Epithelial cell of proximal tubule (primary cell): ENCODE results near the gene PTH1R. TPM values are rescaled to one million over a fixed set of nuclear protein-coding genes. Genes with fewer than 3 reads are reported as not detected.

Experiments
- DNase-seq: peaks from one replicate; pipeline ENCODE4 v3.0.0-alpha.2; 2011; ENCODE audit warnings: low read depth
- H3K4me3 ChIP-seq: 2 replicates; pipeline ENCODE4 v1.5.1; 2011; ENCODE audit warnings: low read depth, mild to moderate bottlenecking, low read length
- CTCF ChIP-seq: conservative IDR thresholded peaks from 2 replicates; pipeline ENCODE4 v1.5.1; 2012; ENCODE audit warnings: low read depth, mild to moderate bottlenecking, low read length
- total RNA-seq: library from RNA; depleted of rRNA; stranded (reverse); fragments of >200 nt; gene quantifications from 2 replicates; pipeline ENCODE4 v1.2.3, GENCODE V29; 2015

The PTH1R gene
- total RNA-seq, 1 donor from 2014 or later = 11.5 TPM

- DNase-seq = no peak
- no peak overlapping the region for H3K4me3 ChIP-seq
- TF ChIP-seq CTCF = no peak
Measured at GRCh38 chr3:46870651-46871050, 6.9 kb upstream of the PTH1R start.

GRCh38 chr3:46871222-46871621 lies 6.3 kb upstream of the PTH1R start:
- DNase-seq = no peak
- TF ChIP-seq CTCF = no peak
- no peak overlapping the region for H3K4me3 ChIP-seq

- DNase-seq = no peak
Measured at GRCh38 chr3:46873521-46873920, 4.0 kb upstream of the PTH1R start.

GRCh38 chr3:46874430-46874829 lies 3.1 kb upstream of the PTH1R start:
- no peak for DNase-seq
- TF ChIP-seq CTCF = no peak
- H3K4me3 ChIP-seq = no peak overlapping the region

More at GRCh38 chr3:46873521-46873920, 4.0 kb upstream of the PTH1R start:
- no peak for TF ChIP-seq CTCF
- no peak overlapping the region for H3K4me3 ChIP-seq

- no peak for TF ChIP-seq CTCF
- DNase-seq = no peak
- H3K4me3 ChIP-seq = no peak overlapping the region
Measured at GRCh38 chr3:46875560-46875959, 2.0 kb upstream of the PTH1R start.

GRCh38 chr3:46876313-46877300 lies 914 bp upstream of the PTH1R start:
- no peak for TF ChIP-seq CTCF
- no peak overlapping the region for H3K4me3 ChIP-seq
- no peak for DNase-seq
